IMR-90 (cell line): ENCODE measurements around the gene SAMD9. TPM values are rescaled to one million over a fixed set of nuclear protein-coding genes. Genes with fewer than 3 reads are reported as not detected.

Experiments
- ATAC-seq: fragments of 200-7000 bp; cut with Tn5 transposase; 2 replicates; pipeline ENCODE4 v1.9.1; 2020; ENCODE audit warnings: low read depth, mild to moderate bottlenecking, moderate library complexity
- BruUV-seq: library from RNA; stranded (reverse); fragments of 400-500 nt; replicated peaks from 2 replicates; lab custom pipeline; 2021; lab: Mats Ljungman, UMichigan
- CTCF ChIA-PET: fragments of 300-600 bp; formaldehyde crosslinking; extraction: SDS; loops from one replicate; lab custom pipeline; 2021; ENCODE audit warnings: antibody characterized with exemption; lab: Yijun Ruan, JAX
- POLR2A ChIA-PET: fragments of 300-600 bp; sonication (Branson Sonifier 250); formaldehyde crosslinking; loops from one replicate; lab custom pipeline; 2022; ENCODE audit warnings: antibody characterized with exemption; ENCODE audit not compliant: unreplicated experiment; lab: Charles Lee
- DNase-seq: peaks from one replicate; pipeline ENCODE4 v3.0.0; 2013
- H2AFZ ChIP-seq: replicated peaks from 2 replicates; pipeline ENCODE3; 2013; ENCODE audit warnings: low read length, mild to moderate bottlenecking; ENCODE audit not compliant: poor library complexity
- H2AK5ac ChIP-seq: 2 replicates; pipeline ENCODE4 v1.6.1; 2013; ENCODE audit warnings: low read depth, low read length, inconsistent platforms
- H2AK9ac ChIP-seq: replicated peaks from 2 replicates; pipeline ENCODE3; 2013; ENCODE audit warnings: mild to moderate bottlenecking, low read depth, low read length, moderate library complexity; ENCODE audit not compliant: poor library complexity
- H2BK120ac ChIP-seq: 2 replicates; pipeline ENCODE4 v1.6.1; 2013; ENCODE audit warnings: low read depth, low read length, inconsistent platforms
- H2BK15ac ChIP-seq: 3 replicates; pipeline ENCODE4 v1.6.1; 2013; ENCODE audit warnings: low read depth, low read length, inconsistent platforms
- H2BK20ac ChIP-seq: 2 replicates; pipeline ENCODE4 v1.6.1; 2013; ENCODE audit warnings: low read depth, mild to moderate bottlenecking, inconsistent platforms, low read length, moderate library complexity
- H2BK5ac ChIP-seq: 2 replicates; pipeline ENCODE4 v1.6.1; 2013; ENCODE audit warnings: mild to moderate bottlenecking, low read depth, low read length, inconsistent platforms; ENCODE audit not compliant: poor library complexity, severe bottlenecking
- H3K14ac ChIP-seq: replicated peaks from 2 replicates; pipeline ENCODE4 v1.6.1; 2013; ENCODE audit warnings: low read depth, low read length, inconsistent platforms
- H3K18ac ChIP-seq: 2 replicates; pipeline ENCODE4 v1.6.1; 2013; ENCODE audit warnings: low read depth, low read length, control low read depth
- H3K23ac ChIP-seq: 2 replicates; pipeline ENCODE4 v1.6.1; 2013; ENCODE audit warnings: low read depth, low read length, inconsistent platforms
- H3K27ac ChIP-seq: 2 replicates; pipeline ENCODE4 v1.5.1; 2013; ENCODE audit warnings: mild to moderate bottlenecking, control low read depth, low read length; ENCODE audit not compliant: insufficient read depth
- H3K27me3 ChIP-seq: 2 replicates; pipeline ENCODE4 v1.6.1; 2013; ENCODE audit warnings: low read length; ENCODE audit not compliant: control insufficient read depth, insufficient read depth
- H3K36me3 ChIP-seq: 2 replicates; pipeline ENCODE4 v1.6.1; 2013; ENCODE audit warnings: low read length, mixed read lengths; ENCODE audit not compliant: control insufficient read depth, insufficient read depth
- H3K4ac ChIP-seq: 2 replicates; pipeline ENCODE4 v1.6.1; 2013; ENCODE audit warnings: low read depth, low read length, inconsistent platforms
- H3K4me1 ChIP-seq: 2 replicates; pipeline ENCODE4 v1.6.1; 2013; ENCODE audit warnings: low read length, mixed read lengths; ENCODE audit not compliant: control insufficient read depth, insufficient read depth
- H3K4me2 ChIP-seq: 2 replicates; pipeline ENCODE4 v1.6.1; 2013; ENCODE audit warnings: low read depth, mild to moderate bottlenecking, control low read depth, low read length, moderate library complexity
- H3K4me3 ChIP-seq: 2 replicates; pipeline ENCODE4 v1.5.1; 2013; ENCODE audit warnings: low read depth, mild to moderate bottlenecking, control low read depth, low read length, moderate library complexity; ENCODE audit not compliant: insufficient read depth
- H3K56ac ChIP-seq: 2 replicates; pipeline ENCODE4 v1.6.1; 2013; ENCODE audit warnings: low read length, inconsistent platforms; ENCODE audit not compliant: insufficient read depth; ENCODE audit errors: extremely low read depth
- H3K79me1 ChIP-seq, 2 experiments: 2 replicates each; pipeline ENCODE4 v1.6.1; 2013; ENCODE audit warnings: low read length in 2 of 2, inconsistent platforms in 1 of 2, low read depth in 1 of 2
- H3K9ac ChIP-seq: 2 replicates; pipeline ENCODE4 v1.6.1; 2013; ENCODE audit warnings: low read depth, low read length, control low read depth
- H3K9me1 ChIP-seq: 2 replicates; pipeline ENCODE4 v1.6.1; 2013; ENCODE audit warnings: low read length, inconsistent platforms; ENCODE audit not compliant: insufficient read depth
- H3K9me3 ChIP-seq: 2 replicates; pipeline ENCODE4 v1.6.1; 2013; ENCODE audit warnings: low read length; ENCODE audit not compliant: control insufficient read depth, insufficient read depth
- H4K20me1 ChIP-seq: 2 replicates; pipeline ENCODE4 v1.6.1; 2013; ENCODE audit warnings: low read length, inconsistent platforms; ENCODE audit not compliant: insufficient read depth
- H4K5ac ChIP-seq: 2 replicates; pipeline ENCODE4 v1.6.1; 2013; ENCODE audit warnings: mild to moderate bottlenecking, low read depth, low read length, control low read depth
- H4K8ac ChIP-seq, 2 experiments: 2 replicates each; pipeline ENCODE4 v1.6.1; 2013; ENCODE audit warnings: low read depth in 2 of 2, low read length in 2 of 2, control low read depth in 1 of 2, inconsistent platforms in 1 of 2
- H4K91ac ChIP-seq: 2 replicates; pipeline ENCODE4 v1.6.1; 2013; ENCODE audit warnings: low read depth, low read length, inconsistent platforms; ENCODE audit not compliant: insufficient read depth
- BHLHE40 ChIP-seq: fragments of 150-350 bp; IDR thresholded peaks from 2 replicates; pipeline ENCODE4 v1.6.1; 2016; ENCODE audit warnings: mild to moderate bottlenecking, low read depth, low read length
- CEBPB ChIP-seq: IDR thresholded peaks from 2 replicates; pipeline ENCODE4 v1.6.1; 2012; ENCODE audit warnings: low read depth, low read length, improper control_type of control experiment
- CHD1 ChIP-seq: IDR thresholded peaks from 2 replicates; pipeline ENCODE4 v1.6.1; 2012; ENCODE audit warnings: low read depth, low read length, improper control_type of control experiment
- FOS ChIP-seq: fragments of 150-350 bp; IDR thresholded peaks from 2 replicates; pipeline ENCODE4 v1.6.1; 2016; ENCODE audit warnings: low read depth, low read length
- MAFK ChIP-seq: IDR thresholded peaks from 2 replicates; pipeline ENCODE4 v1.6.1; 2012; ENCODE audit warnings: low read depth, low read length, improper control_type of control experiment
- MAZ ChIP-seq: IDR thresholded peaks from 2 replicates; pipeline ENCODE4 v1.6.1; 2012; ENCODE audit warnings: low read depth, mild to moderate bottlenecking, low read length, improper control_type of control experiment, moderate library complexity, borderline replicate concordance
- MXI1 ChIP-seq: IDR thresholded peaks from 2 replicates; pipeline ENCODE4 v1.6.1; 2012; ENCODE audit warnings: low read depth, mild to moderate bottlenecking, low read length, moderate library complexity, borderline replicate concordance
- NFE2L2 ChIP-seq: fragments of 150-350 bp; IDR thresholded peaks from 2 replicates; pipeline ENCODE4 v1.6.1; 2016; ENCODE audit warnings: low read depth, mild to moderate bottlenecking, low read length
- POLR2A ChIP-seq: IDR thresholded peaks from 2 replicates; pipeline ENCODE4 v1.6.1; 2012; ENCODE audit warnings: mild to moderate bottlenecking, low read depth, low read length
- RAD21 ChIP-seq: IDR thresholded peaks from 2 replicates; pipeline ENCODE4 v1.6.1; 2012; ENCODE audit warnings: low read length, improper control_type of control experiment
- RCOR1 ChIP-seq: IDR thresholded peaks from 2 replicates; pipeline ENCODE4 v1.6.1; 2012; ENCODE audit warnings: mild to moderate bottlenecking, low read length, improper control_type of control experiment; ENCODE audit not compliant: insufficient replicate concordance
- RFX5 ChIP-seq: IDR thresholded peaks from 2 replicates; pipeline ENCODE4 v1.8.0; 2012; ENCODE audit warnings: low read depth, mild to moderate bottlenecking, low read length, moderate library complexity
- SMC3 ChIP-seq: fragments of 150-350 bp; IDR thresholded peaks from 2 replicates; pipeline ENCODE4 v1.6.1; 2016; ENCODE audit warnings: low read depth, mild to moderate bottlenecking, antibody characterized with exemption, low read length, moderate library complexity
- WGBS, 2 experiments: methylation state at CpG; one replicate each; pipeline versions ENCODE4 v1.1.5 to v1.1.7; 2013; ENCODE audit warnings: missing lambda C conversion rate in 2 of 2; ENCODE audit not compliant: insufficient read length in 1 of 2; ENCODE audit errors: extremely low coverage in 2 of 2; 5-methylcytosine and 5-hydroxymethylcytosine counted together
- dilution Hi-C: fragments of 300-500 bp; cut with HindIII; formaldehyde crosslinking; loops from one replicate; pipeline ENCODE4 v1.14.3; 2018; ENCODE audit warnings: low sequenced_read_pairs; ENCODE audit not compliant: unreplicated experiment
- in situ Hi-C: fragments of 300-500 bp; cut with MboI; formaldehyde crosslinking; loops from 3 replicates; pipeline ENCODE4 v1.14.3; 2019; ENCODE audit warnings: low sequenced_read_pairs, inconsistent platforms, mixed read lengths
- intact Hi-C: fragments of 100-400 bp; cut with micrococcal nuclease; formaldehyde crosslinking; loops from 2 replicates; pipeline ENCODE4 v1.10.0; 2022
- polyA plus RNA-seq, 3 experiments: library from polyadenylated mRNA; depleted of rRNA; stranded (reverse); fragments of >200 nt; gene quantifications; 2 replicates each; pipeline ENCODE4 v1.2.3, GENCODE V29; 2012; ENCODE audit warnings: low replicate concordance in 1 of 3
- total RNA-seq: library from RNA; depleted of rRNA; stranded (reverse); fragments of >200 nt; gene quantifications from 2 replicates; pipeline ENCODE4 v1.2.3, GENCODE V29; 2012
- TF ChIP-seq, protein P1 (sequence below): conservative IDR thresholded peaks from 2 replicates; pipeline ENCODE4 v1.5.1; 2012; ENCODE audit warnings: mild to moderate bottlenecking, low read depth, low read length, improper control_type of control experiment
- TF ChIP-seq, protein P2 (sequence below): fragments of 150-350 bp; IDR thresholded peaks from 2 replicates; pipeline ENCODE4 v1.6.1; 2017; ENCODE audit warnings: mild to moderate bottlenecking, antibody characterized with exemption, low read length, low read depth
- TF ChIP-seq, protein P3 (sequence below): fragments of 150-350 bp; IDR thresholded peaks from 2 replicates; pipeline ENCODE4 v1.6.1; 2016; ENCODE audit warnings: low read depth, mild to moderate bottlenecking, low read length, moderate library complexity, borderline replicate concordance

Gene SAMD9
- total and polyA plus RNA-seq, 2 of the 4 experiments (the other 2 are of a cell fraction): 1.9 to 9.5 TPM

DNA sequence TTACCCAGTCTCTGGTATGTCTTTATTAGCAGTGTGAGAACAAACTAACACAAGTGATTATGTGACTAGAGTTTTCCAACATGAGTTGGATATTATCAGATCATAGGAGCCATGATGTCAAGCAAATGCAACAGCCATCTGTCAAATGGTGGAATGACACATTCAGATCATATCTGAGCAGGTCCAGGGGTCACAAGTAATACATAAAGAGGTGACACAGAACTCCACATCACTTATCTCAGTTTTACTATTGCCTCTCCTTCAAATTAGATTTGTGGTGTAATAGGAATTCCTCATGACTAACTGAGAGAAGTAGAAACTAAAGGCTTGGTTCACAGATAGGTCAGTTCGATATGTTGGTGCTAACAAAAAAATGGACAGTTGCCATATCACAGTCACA, 42.6 kb upstream of the SAMD9 start:
- ChIA-PET POLR2A (no interaction called here), CTCF (no interaction called here)
- Histone ChIP-seq H4K91ac (no peak overlapping the region), H3K27me3 (no peaks in the 10 kb centered on the region), H3K4ac (no peak overlapping the region), H3K9ac (no peak overlapping the region), H2AK9ac (no peak overlapping the region), H3K4me3 (no peak overlapping the region), H3K79me1 (no peaks in the 10 kb centered on the region), H3K14ac (no peak overlapping the region), H3K9me3 (peaks cover 3% of the 10 kb centered on the region; the same call in 1 of the 2 replicates), H3K36me3 (no peaks in the 10 kb centered on the region), H2AK5ac (no peak overlapping the region), H2BK120ac (no peak overlapping the region), H3K4me1 (no peaks in the 10 kb centered on the region; the same call in 1 of the 2 replicates), H3K9me1 (no peaks in the 10 kb centered on the region), H3K56ac (no peak overlapping the region), H2BK5ac (no peak overlapping the region), H3K4me2 (no peak overlapping the region), H3K18ac (no peak overlapping the region), H4K8ac (no peak overlapping the region), H3K23ac (no peak overlapping the region), H3K27ac (no peak overlapping the region), H2AFZ (no peak overlapping the region), H2BK15ac (no peak overlapping the region), H2BK20ac (no peak overlapping the region), H4K20me1 (no peaks in the 10 kb centered on the region), H4K5ac (no peak overlapping the region)
- no CpG with 5 or more reads among the region's 1 CpG for WGBS, 2 experiments
- DNase-seq (peak; percentile 30), ATAC-seq (no peak)
- in situ Hi-C loops: no loop called here
- no TSS peak for BruUV-seq
- dilution Hi-C loops: no loop called here
- TF ChIP-seq MAZ: no peak
- TF ChIP-seq NFE2L2: no peak
- no peak for TF ChIP-seq FOS
- TF ChIP-seq, protein P1, sequence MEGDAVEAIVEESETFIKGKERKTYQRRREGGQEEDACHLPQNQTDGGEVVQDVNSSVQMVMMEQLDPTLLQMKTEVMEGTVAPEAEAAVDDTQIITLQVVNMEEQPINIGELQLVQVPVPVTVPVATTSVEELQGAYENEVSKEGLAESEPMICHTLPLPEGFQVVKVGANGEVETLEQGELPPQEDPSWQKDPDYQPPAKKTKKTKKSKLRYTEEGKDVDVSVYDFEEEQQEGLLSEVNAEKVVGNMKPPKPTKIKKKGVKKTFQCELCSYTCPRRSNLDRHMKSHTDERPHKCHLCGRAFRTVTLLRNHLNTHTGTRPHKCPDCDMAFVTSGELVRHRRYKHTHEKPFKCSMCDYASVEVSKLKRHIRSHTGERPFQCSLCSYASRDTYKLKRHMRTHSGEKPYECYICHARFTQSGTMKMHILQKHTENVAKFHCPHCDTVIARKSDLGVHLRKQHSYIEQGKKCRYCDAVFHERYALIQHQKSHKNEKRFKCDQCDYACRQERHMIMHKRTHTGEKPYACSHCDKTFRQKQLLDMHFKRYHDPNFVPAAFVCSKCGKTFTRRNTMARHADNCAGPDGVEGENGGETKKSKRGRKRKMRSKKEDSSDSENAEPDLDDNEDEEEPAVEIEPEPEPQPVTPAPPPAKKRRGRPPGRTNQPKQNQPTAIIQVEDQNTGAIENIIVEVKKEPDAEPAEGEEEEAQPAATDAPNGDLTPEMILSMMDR: no peak
- TF ChIP-seq SMC3: no peak
- TF ChIP-seq RFX5: no peak
- no peak for TF ChIP-seq RCOR1
- TF ChIP-seq CEBPB: no peak
- TF ChIP-seq, protein P2, sequence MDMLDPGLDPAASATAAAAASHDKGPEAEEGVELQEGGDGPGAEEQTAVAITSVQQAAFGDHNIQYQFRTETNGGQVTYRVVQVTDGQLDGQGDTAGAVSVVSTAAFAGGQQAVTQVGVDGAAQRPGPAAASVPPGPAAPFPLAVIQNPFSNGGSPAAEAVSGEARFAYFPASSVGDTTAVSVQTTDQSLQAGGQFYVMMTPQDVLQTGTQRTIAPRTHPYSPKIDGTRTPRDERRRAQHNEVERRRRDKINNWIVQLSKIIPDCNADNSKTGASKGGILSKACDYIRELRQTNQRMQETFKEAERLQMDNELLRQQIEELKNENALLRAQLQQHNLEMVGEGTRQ: no peak
- TF ChIP-seq BHLHE40: no peak
- no peak for TF ChIP-seq CHD1
- no peak for TF ChIP-seq MAFK
- no peak for TF ChIP-seq MXI1
- TF ChIP-seq, protein P3, sequence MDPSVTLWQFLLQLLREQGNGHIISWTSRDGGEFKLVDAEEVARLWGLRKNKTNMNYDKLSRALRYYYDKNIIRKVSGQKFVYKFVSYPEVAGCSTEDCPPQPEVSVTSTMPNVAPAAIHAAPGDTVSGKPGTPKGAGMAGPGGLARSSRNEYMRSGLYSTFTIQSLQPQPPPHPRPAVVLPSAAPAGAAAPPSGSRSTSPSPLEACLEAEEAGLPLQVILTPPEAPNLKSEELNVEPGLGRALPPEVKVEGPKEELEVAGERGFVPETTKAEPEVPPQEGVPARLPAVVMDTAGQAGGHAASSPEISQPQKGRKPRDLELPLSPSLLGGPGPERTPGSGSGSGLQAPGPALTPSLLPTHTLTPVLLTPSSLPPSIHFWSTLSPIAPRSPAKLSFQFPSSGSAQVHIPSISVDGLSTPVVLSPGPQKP: no peak
- no peak for TF ChIP-seq RAD21
- no peak for TF ChIP-seq POLR2A
- intact Hi-C loops: no loop called here
